ENCODE data around the gene HSBP1L1.

The HSBP1L1 gene

GRCh38 chr18:79964330-79965118 lies at the start of gene HSBP1L1:
HSBP1L1 (plus strand) TSS chr18:79964643; CDS start chr18:79964736, 93 bp downstream.
- DNase-seq (ENCODE audit: insufficient read length, low spot score) (no peak), FAIRE-seq (no peak)

DNA sequence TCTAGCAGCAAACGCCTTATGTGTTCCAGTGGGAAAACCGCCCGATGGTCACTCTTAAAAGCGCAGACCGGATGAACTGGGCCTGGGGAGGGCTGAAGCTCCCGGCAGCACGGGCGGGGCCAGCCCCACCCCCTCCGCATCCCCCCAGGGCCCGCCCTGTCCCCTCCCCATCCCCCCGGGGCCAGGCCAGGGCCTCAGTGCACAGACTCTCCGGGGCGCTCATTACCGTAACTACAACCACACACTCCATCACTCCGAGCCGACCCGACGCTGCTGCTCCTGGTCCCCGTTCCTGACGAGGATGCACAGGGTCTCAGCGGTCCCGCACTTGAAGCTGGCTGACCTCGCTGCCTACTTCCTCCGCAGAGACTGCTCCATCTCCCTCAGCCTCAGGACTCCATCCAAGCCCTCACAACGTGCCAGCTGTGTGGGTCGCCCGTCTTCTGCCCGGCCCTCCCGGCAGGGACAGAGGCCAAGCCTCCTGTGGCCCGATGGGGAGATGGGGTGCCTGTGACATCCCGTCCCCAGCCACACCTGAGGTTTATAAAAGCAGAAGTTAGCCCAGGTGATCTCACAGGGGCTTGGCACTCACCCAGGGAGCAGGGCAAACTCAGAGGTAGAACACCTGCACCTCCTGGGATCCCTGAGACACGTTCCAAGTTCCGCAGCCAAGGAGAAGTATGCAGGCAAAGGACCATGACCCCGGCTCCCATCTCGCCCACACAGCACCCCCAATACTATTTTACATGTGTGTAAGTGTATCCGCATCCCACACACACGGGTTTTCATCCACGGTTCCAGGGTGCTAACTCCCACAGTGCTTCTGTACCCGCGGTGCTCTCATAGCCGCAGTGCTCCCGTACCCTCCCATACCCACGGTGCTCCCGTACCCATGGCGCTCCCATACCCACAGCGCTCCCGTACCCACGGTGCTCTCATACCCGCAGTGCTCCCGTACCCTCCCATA lies 49.0 kb upstream of the HSBP1L1 start:
- FAIRE-seq: no peak
- DNase-seq (ENCODE audit: insufficient read length, low spot score): no peak

DNA sequence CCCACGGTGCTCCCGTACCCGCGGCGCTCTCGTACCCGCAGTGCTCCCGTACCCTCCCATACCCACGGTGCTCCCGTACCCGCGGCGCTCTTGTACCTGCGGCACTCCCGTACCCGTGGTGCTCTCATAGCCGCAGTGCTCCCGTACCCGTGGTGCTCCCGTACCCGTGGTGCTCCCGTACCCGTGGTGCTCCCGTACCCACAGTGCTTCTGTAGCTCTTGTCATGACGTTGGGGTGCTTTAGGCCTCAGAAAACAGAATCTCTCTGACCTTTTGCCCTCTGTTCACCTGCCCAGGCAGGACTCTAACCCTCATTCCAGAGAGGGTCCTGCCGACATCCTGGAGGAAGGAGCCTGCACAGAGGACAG lies 48.3 kb upstream of the HSBP1L1 start:
- DNase-seq (ENCODE audit: insufficient read length, low spot score) (no peak), FAIRE-seq (no peak)

GRCh38 chr18:79916546-79917168 lies 47.8 kb upstream of the HSBP1L1 start:
- FAIRE-seq (no peak), DNase-seq (ENCODE audit: insufficient read length, low spot score) (no peak)

DNA sequence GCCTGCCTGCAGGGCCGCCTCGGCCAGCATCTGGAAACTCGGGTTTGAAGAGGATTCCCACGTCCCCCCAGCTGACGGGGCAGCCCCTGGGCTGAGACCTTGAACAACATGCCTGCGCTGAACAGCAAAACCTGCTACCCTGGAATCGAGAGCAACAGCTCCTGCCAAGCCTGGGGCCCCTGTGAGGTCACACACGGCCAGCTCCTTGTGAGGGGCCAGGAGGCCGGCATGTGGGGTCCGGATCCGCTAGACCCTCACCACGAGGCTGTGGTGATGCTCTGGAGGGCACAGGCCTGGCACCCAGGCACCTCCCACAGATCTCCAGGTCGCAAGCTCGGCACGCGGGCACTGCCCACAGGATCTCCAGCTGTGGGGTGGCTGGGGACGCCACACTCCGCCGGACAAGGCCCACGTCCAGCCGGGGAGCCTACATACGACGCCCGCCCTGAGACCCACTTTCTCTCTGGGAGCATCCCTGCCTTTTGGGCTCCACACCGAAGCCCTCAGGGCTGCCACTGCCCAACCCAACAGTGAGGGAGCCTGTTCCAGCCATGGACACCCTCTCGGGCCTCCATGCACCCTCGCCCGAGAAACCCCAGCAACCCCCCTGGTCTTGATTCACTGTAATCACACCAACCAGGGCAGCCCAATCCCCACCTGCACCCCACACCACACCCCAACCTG lies 47.1 kb upstream of the HSBP1L1 start:
- FAIRE-seq: no peak
- no peak for DNase-seq (ENCODE audit: insufficient read length, low spot score)

DNA sequence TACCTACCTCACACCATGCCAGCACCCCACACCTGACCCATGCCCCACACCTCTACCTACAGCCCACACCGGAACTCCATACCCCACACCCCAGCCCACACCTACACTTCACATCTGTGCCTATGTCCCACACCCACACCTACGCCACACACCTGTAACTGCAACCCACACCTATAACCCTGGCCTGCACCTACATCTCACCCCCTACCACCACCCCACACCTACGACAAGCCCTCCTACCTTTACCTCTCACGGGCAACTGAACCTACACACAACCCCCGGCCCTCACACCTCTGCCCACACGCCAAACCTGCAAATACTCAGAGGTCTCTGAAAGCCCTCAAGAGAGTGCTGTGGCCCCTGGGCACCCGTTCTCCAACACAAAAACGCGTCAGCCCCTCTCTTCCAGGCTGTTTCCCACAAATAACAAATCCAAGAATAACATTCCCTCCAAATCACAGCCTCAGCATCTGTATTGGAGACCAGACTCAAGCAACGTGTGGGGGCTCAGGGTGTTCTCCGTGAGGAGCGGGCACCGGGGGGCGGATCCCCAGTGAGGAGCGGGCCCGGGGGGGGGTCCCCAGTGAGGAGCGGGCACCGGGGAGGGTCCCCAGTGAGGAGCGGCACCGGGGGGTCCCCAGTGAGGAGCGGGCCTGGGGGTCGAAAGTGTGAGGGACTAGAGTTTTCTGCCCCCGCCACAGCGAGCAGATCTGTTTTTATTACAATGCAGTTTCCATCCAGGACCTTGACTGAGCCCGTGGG lies 46.4 kb upstream of the HSBP1L1 start:
- DNase-seq (ENCODE audit: insufficient read length, low spot score) (no peak), FAIRE-seq (no peak)

GRCh38 chr18:79918615-79919011 lies 45.8 kb upstream of the HSBP1L1 start:
- no peak for FAIRE-seq

DNA sequence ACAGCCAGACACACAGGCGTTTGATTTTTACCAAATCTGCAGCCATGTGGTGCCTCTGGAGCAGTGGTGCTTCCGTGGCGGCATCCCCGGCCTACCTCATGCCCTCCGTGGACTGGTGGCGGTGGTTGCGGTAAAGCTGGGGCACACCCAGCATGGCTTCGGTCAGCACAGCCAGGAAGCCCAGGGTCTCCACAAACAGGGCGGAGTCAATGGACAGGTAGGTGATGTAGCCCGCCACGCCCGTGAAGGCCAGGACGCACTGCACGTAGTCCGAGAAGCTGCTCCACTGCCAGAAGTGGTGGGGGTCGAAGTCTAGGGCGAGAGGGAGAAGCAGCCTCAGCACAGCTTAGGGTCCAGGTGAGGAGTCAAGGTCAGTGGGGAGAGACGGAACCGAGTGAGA lies 45.4 kb upstream of the HSBP1L1 start:
- FAIRE-seq (no peak), DNase-seq (ENCODE audit: insufficient read length, low spot score) (no peak)

More at GRCh38 chr18:79918615-79919011, 45.8 kb upstream of the HSBP1L1 start:
- no peak for DNase-seq (ENCODE audit: insufficient read length, low spot score)

DNA sequence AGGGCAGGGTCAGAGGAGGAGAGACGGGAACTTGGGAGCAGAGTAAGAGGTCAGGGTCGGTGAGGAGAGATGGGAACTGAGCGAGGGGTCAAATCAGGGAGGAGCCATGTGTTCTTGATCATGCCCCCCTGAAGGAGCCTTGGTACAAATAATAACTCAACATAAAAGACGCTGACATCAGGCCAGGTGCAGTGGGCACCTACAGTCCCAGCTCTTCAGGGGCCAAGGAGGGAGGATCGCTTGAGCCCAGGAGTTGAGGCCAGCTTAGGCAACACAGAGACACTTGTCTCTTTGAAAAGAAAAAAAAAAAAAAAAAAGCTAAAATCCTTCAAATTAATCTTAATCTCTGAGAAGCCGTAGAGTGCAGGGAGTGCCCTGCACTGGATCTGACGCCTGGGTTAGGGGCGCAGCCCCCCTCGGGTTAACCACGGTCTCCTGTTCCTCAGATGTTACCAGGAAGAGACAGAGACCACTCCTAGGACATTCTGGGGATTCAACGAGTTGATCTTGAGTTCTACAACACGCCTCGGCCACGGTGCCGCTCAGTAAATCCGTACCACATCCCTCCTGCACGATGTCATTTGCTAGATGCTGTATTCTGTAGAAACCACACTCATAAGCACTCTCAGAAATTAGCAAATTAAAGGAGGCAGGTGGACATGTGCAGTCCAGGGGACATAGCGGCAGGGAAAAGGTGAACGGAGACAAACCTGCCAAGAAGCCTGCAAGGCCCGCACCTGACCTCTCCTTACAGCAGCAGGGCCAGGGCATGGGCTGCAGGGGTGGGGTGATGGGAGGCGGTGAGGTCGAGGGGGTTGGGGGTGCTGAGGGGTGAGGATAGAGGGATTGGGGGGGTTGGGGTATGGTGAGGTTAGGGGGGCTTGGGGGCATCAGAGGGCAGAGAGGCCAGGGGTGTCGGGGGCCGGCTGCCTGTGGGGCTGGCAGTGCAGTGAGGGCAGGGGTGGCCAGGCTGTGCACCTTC lies 42.2 kb upstream of the HSBP1L1 start:
- no peak for DNase-seq (ENCODE audit: insufficient read length, low spot score)
- FAIRE-seq: no peak

GRCh38 chr18:79922971-79923411 lies 41.5 kb upstream of the HSBP1L1 start:
- DNase-seq (ENCODE audit: insufficient read length, low spot score) (no peak), FAIRE-seq (no peak)

GRCh38 chr18:79923896-79924585 lies 40.4 kb upstream of the HSBP1L1 start:
- no peak for DNase-seq (ENCODE audit: insufficient read length, low spot score)
- no peak for FAIRE-seq

GRCh38 chr18:79924814-79925731 lies 39.4 kb upstream of the HSBP1L1 start:
- FAIRE-seq: no peak
- DNase-seq (ENCODE audit: insufficient read length, low spot score): no peak

DNA sequence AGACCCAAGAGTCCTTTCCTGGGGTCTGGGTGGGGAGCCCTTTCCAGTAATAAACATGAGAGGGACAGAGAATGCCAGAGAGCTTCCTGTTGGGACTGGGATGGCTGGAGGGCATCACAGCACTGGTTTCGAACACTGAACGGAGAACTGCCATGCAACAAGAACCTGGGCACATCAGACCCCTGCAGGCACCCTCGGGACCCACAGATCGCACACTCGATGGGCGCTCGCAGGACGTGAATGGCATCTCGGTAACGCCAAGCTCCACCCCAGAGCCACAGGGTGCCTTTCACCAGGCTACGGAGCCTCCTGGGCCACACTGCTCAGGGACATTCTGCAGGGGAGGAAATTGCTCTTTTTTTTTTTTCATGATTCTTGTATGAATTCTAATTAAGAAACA lies 38.1 kb upstream of the HSBP1L1 start:
- no peak for FAIRE-seq

GRCh38 chr18:79926715-79927606 lies 37.5 kb upstream of the HSBP1L1 start:
- FAIRE-seq: no peak

More for the DNA sequence above, 38.1 kb upstream of the HSBP1L1 start:
- DNase-seq (ENCODE audit: insufficient read length, low spot score): no peak

DNA sequence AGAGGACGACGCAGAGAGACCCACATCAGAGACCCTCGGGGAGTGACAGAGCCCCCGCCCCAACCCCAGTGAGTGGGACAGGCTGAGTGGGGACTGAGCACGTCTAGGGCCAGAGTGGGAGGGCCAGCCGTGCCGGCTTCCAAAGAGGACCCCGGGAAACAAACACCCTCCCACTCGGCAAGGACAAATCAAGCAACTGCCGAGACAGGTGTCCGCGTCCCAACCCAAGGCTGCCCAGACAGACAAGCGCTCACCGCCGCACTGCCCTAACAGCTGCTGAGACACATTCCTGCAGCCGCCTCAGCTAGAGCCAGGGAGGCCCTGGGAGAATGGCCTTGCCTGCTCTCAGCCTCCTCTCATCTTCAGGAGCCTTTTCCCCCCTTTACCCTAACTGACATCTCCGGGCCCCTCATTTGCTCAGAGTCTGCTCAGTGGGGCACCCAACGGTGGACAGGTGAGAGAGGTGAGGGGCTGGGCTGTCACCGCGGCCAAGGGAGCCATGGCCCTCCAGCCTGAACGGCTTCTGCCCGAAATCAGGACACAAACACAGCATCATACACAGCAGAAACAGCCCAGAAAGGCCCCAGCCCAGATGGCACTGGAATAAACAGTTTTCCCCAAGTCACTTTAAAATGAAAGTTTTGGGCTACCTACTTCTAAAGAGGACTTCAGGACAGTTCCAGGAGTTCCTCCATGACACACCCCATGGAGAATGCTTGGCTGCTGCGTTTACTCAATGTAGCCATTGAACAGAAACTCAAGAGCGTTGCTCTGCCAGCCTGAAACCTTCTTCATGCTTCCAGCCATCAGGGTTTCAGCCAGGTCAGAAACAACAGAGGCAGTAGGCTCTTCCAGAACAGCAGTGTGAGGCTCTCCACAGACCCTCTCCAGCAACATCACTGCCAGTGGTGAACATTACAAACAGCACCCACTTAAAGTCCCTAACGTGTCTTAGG lies 36.6 kb upstream of the HSBP1L1 start:
- no peak for DNase-seq (ENCODE audit: insufficient read length, low spot score)
- FAIRE-seq: no peak

More at GRCh38 chr18:79926715-79927606, 37.5 kb upstream of the HSBP1L1 start:
- no peak for DNase-seq (ENCODE audit: insufficient read length, low spot score)

All from HTR-8/SVneo (cell line).